PC-3 (cell line): Measurements from ENCODE around the gene UBE2D4. TPM values are rescaled to one million over a fixed set of nuclear protein-coding genes. Genes with fewer than 3 reads are reported as not detected.

Experiments used
- ATAC-seq: fragments of 200-7000 bp; cut with Tn5 transposase; 2 replicates; pipeline ENCODE4 v1.9.1; 2020; ENCODE audit warnings: mild to moderate bottlenecking, moderate library complexity
- BruUV-seq: library from RNA; stranded (reverse); fragments of 400-500 nt; replicated peaks from 2 replicates; lab custom pipeline; 2021; lab: Mats Ljungman, UMichigan
- CTCF ChIA-PET: fragments of 300-600 bp; sonication (Branson Sonifier 250); formaldehyde crosslinking; loops from one replicate; lab custom pipeline; 2022; ENCODE audit warnings: antibody characterized with exemption; lab: Charles Lee
- POLR2A ChIA-PET: fragments of 300-600 bp; sonication (Branson Sonifier 250); formaldehyde crosslinking; loops from one replicate; lab custom pipeline; 2022; ENCODE audit warnings: antibody characterized with exemption; ENCODE audit not compliant: unreplicated experiment; lab: Charles Lee
- DNase-seq: peaks from one replicate; pipeline ENCODE4 v3.0.0-alpha.2; 2015
- H2AFZ ChIP-seq: fragments of 300-600 bp; sonication (generic); 2 replicates; pipeline ENCODE4 v1.6.0; 2016; ENCODE audit warnings: antibody characterized with exemption, low read length
- H3F3A ChIP-seq: fragments of 300-600 bp; sonication (generic); one replicate; pipeline ENCODE4 v1.6.0; 2017; ENCODE audit warnings: antibody characterized with exemption, low read length, control low read depth, mild to moderate bottlenecking; ENCODE audit not compliant: unreplicated experiment
- H3K27ac ChIP-seq: fragments of 300-600 bp; sonication (generic); 2 replicates; pipeline ENCODE4 v1.5.1; 2016; ENCODE audit warnings: mild to moderate bottlenecking, low read length
- H3K27me3 ChIP-seq: fragments of 300-600 bp; sonication (generic); 2 replicates; pipeline ENCODE4 v1.6.1; 2016; ENCODE audit warnings: low read length, mixed read lengths
- H3K36me3 ChIP-seq: fragments of 300-600 bp; sonication (generic); 2 replicates; pipeline ENCODE4 v1.6.1; 2016; ENCODE audit warnings: low read depth, mixed run types, low read length, mixed read lengths
- H3K4me1 ChIP-seq: fragments of 300-600 bp; sonication (generic); 2 replicates; pipeline ENCODE4 v1.5.1; 2016; ENCODE audit warnings: low read length; ENCODE audit not compliant: insufficient read depth
- H3K4me2 ChIP-seq: fragments of 300-600 bp; sonication (generic); 2 replicates; pipeline ENCODE4 v1.6.0; 2016; ENCODE audit warnings: low read length
- H3K4me3 ChIP-seq: fragments of 300-600 bp; sonication (generic); 2 replicates; pipeline ENCODE4 v1.5.1; 2016; ENCODE audit warnings: mild to moderate bottlenecking, low read length, mixed read lengths
- H3K79me2 ChIP-seq: fragments of 300-600 bp; sonication (generic); 2 replicates; pipeline ENCODE4 v1.6.1; 2017; ENCODE audit warnings: low read length, mixed read lengths
- H3K9ac ChIP-seq: fragments of 300-600 bp; sonication (generic); 2 replicates; pipeline ENCODE4 v1.6.0; 2016; ENCODE audit warnings: mild to moderate bottlenecking, low read length
- H3K9me2 ChIP-seq: fragments of 300-600 bp; sonication (generic); replicated peaks from 2 replicates; pipeline ENCODE4 v1.6.1; 2016; ENCODE audit warnings: mixed run types, low read length, mixed read lengths
- H3K9me3 ChIP-seq: fragments of 300-600 bp; sonication (generic); 2 replicates; pipeline ENCODE4 v1.6.1; 2016; ENCODE audit warnings: low read length, mixed read lengths
- H4K20me1 ChIP-seq: fragments of 300-600 bp; sonication (generic); 2 replicates; pipeline ENCODE4 v1.6.1; 2016; ENCODE audit warnings: low read length, mixed read lengths
- EZH2 ChIP-seq: fragments of 300-600 bp; sonication (generic); IDR thresholded peaks from one replicate; pipeline ENCODE4 v1.6.1; 2017; ENCODE audit warnings: antibody characterized with exemption, mild to moderate bottlenecking, low read length; ENCODE audit not compliant: unreplicated experiment
- EZH2phosphoT487 ChIP-seq: fragments of 300-600 bp; sonication (generic); IDR thresholded peaks from 2 replicates; pipeline ENCODE4 v1.6.1; 2018; ENCODE audit warnings: mild to moderate bottlenecking, antibody characterized with exemption, low read length, borderline replicate concordance
- intact Hi-C: fragments of 100-400 bp; cut with micrococcal nuclease; formaldehyde crosslinking; loops from 2 replicates; pipeline ENCODE4 v1.9.0; 2023
- total RNA-seq: library from RNA; depleted of rRNA; stranded (reverse); fragments of >200 nt; gene quantifications from 2 replicates; pipeline ENCODE4 v1.2.3, GENCODE V29; 2014
- TF ChIP-seq, protein P1 (sequence below): fragments of 300-600 bp; sonication (generic); conservative IDR thresholded peaks from 2 replicates; pipeline ENCODE4 v1.5.1; 2017; ENCODE audit warnings: antibody characterized with exemption, low read depth, mild to moderate bottlenecking, low read length

The UBE2D4 gene
- total RNA-seq, 1 experiment from 2014 or later: 11.8 TPM

DNA sequence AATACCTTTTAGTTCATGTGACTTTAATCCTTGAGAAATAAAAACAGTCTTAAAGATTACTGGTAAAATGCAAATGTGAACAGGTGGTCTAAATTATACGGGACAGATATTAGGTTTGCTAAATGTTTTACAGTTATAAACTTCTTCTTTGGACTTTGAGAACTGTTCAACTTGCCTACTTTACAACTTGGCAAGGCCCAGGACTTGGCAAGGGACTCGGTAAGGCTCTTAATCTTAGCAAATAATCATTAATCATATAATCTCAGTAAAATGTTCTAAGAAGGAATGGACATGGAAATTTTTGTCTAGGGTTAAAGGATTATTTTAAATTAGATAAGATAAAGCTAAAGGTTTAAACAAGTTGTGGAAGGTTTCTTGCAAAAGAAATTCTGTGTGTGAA is 4.8 kb upstream of the UBE2D4 start:
- no peak overlapping the region for H2AFZ ChIP-seq
- no peak overlapping the region for H3K9ac ChIP-seq
- TF ChIP-seq, protein P1, sequence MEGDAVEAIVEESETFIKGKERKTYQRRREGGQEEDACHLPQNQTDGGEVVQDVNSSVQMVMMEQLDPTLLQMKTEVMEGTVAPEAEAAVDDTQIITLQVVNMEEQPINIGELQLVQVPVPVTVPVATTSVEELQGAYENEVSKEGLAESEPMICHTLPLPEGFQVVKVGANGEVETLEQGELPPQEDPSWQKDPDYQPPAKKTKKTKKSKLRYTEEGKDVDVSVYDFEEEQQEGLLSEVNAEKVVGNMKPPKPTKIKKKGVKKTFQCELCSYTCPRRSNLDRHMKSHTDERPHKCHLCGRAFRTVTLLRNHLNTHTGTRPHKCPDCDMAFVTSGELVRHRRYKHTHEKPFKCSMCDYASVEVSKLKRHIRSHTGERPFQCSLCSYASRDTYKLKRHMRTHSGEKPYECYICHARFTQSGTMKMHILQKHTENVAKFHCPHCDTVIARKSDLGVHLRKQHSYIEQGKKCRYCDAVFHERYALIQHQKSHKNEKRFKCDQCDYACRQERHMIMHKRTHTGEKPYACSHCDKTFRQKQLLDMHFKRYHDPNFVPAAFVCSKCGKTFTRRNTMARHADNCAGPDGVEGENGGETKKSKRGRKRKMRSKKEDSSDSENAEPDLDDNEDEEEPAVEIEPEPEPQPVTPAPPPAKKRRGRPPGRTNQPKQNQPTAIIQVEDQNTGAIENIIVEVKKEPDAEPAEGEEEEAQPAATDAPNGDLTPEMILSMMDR: no peak
- TF ChIP-seq EZH2phosphoT487 (no peak), EZH2 (no peak)
- no peaks in the 10 kb centered on the region for H3K27me3 ChIP-seq
- peaks cover 9% of the 10 kb centered on the region for H3K79me2 ChIP-seq
- ATAC-seq: no peak
- no peak for DNase-seq
- no peaks in the 10 kb centered on the region for H4K20me1 ChIP-seq
- no peak overlapping the region for H3K27ac ChIP-seq
- H3K4me2 ChIP-seq: no peak overlapping the region
- ChIA-PET CTCF (no interaction called here), POLR2A (no interaction called here)
- H3K4me1 ChIP-seq: peaks cover 10% of the 10 kb centered on the region
- no peaks in the 10 kb centered on the region for H3K9me3 ChIP-seq
- H3K4me3 ChIP-seq: no peak overlapping the region
- no TSS peak for BruUV-seq
- intact Hi-C loops: no loop called here
- no peaks in the 10 kb centered on the region for H3K9me2 ChIP-seq
- no peaks in the 10 kb centered on the region for H3F3A ChIP-seq
- H3K36me3 ChIP-seq: no peaks in the 10 kb centered on the region

DNA sequence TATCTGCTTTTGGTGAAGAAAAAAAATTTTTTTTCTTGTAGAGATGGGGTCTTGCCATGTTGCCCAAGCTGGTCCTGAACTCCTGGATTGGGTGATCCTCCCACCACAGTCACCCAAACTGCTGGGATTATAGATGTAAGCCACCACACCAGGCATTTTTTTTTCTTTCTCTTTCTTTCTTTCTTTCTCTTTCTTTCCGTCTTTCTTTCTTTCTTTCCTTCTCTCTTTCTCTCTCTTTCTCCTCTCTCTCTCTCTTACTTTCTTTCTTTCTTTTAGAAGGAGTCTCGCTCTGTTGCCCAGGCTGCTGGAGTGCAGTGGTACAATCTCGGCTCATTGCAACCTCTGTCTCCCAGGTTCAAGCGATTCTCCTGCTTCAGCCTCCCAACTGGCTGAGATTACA is 3.5 kb upstream of the UBE2D4 start:
- ATAC-seq (no peak), DNase-seq (no peak)
- H3K27me3 ChIP-seq: no peaks in the 10 kb centered on the region
- H3K4me2 ChIP-seq: no peak overlapping the region
- H3K27ac ChIP-seq: no peak overlapping the region
- H3F3A ChIP-seq: no peaks in the 10 kb centered on the region
- H3K79me2 ChIP-seq: peaks cover 9% of the 10 kb centered on the region
- ChIA-PET CTCF (no interaction called here), POLR2A (no interaction called here)
- intact Hi-C loops: no loop called here
- no peak overlapping the region for H3K9ac ChIP-seq
- no peaks in the 10 kb centered on the region for H4K20me1 ChIP-seq
- no peak overlapping the region for H3K4me3 ChIP-seq
- peaks cover 15% of the 10 kb centered on the region for H3K4me1 ChIP-seq
- BruUV-seq: no TSS peak
- TF ChIP-seq EZH2 (no peak), EZH2phosphoT487 (no peak)
- TF ChIP-seq, protein P1: no peak
- H3K9me2 ChIP-seq: no peaks in the 10 kb centered on the region
- H2AFZ ChIP-seq: no peak overlapping the region
- H3K36me3 ChIP-seq: no peaks in the 10 kb centered on the region
- no peaks in the 10 kb centered on the region for H3K9me3 ChIP-seq

DNA sequence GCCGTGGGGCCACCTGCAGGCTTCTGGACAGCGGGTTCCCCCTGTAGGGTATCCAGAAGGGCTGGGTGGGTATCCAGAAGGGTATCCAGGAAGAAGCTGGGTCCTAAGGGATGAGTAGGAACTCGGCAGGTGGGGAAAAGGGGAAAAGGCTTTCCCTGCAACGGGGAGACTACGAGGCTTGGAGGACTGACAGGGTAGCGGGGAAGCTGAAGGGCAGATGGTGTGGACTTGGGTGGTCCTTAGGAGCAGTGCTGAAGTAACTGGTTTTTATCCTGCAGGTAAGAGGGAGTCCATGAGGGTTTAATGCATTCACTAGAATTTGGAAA is 525 bp downstream of the UBE2D4 start:
- intact Hi-C loops: loop anchor here (1.0 kb wide), 1 partner anchor 54 kb away; no protein-coding TSS in a partner anchor
- Histone ChIP-seq H3F3A (no peaks in the 10 kb centered on the region), H3K27ac (peak overlapping the region; percentile 67), H2AFZ (peak overlapping the region; percentile 96), H3K9me2 (no peaks in the 10 kb centered on the region), H3K4me3 (peak overlapping the region; percentile 80), H4K20me1 (no peaks in the 10 kb centered on the region), H3K4me2 (peak overlapping the region; percentile 98), H3K9me3 (no peaks in the 10 kb centered on the region), H3K36me3 (no peaks in the 10 kb centered on the region), H3K79me2 (peaks cover 9% of the 10 kb centered on the region), H3K4me1 (peaks cover 15% of the 10 kb centered on the region), H3K9ac (peak overlapping the region; percentile 84), H3K27me3 (no peaks in the 10 kb centered on the region)
- no peak for DNase-seq
- ChIA-PET CTCF (interaction anchor here (0.9 kb wide), 1 partner anchor 61 kb away, joined by 4 read pairs; no protein-coding TSS in a partner anchor), POLR2A (interaction anchor here (0.6 kb wide), 1 partner anchor 27 kb away, joined by 3 read pairs; no protein-coding TSS in a partner anchor)
- TF ChIP-seq, protein P1: 0 out of 2 replicates have a peak, but pooled peaks have one; percentile 26
- no peak for TF ChIP-seq EZH2
- BruUV-seq: no TSS peak
- ATAC-seq: peak; percentile 27; the same call in 1 of the 2 replicates
